Myocyte (in vitro differentiated cells): Measurements from ENCODE around the gene CCNK. TPM values are rescaled to one million over a fixed set of nuclear protein-coding genes. Genes with fewer than 3 reads are reported as not detected.

ENCODE experiments used
- DNase-seq: peaks from one replicate; pipeline ENCODE4 v3.0.0-alpha.2; 2012; ENCODE audit warnings: low read depth
- total RNA-seq: library from RNA; depleted of rRNA; stranded (reverse); fragments of >200 nt; gene quantifications from 2 replicates; pipeline ENCODE4 v1.2.3, GENCODE V29; 2014

CCNK gene
- total RNA-seq, 1 donor from 2014 or later, result 18.6 TPM

GRCh38 chr14:99518441-99519346 is 37.5 kb downstream of the CCNK start:
- peak; percentile 54 for DNase-seq

GRCh38 chr14:99519347-99519881 is 38.2 kb downstream of the CCNK start:
- no peak for DNase-seq

GRCh38 chr14:99519931-99520421 is 38.8 kb downstream of the CCNK start:
- DNase-seq, result no peak

- no peak for DNase-seq
Measured at GRCh38 chr14:99520571-99521081, 39.4 kb downstream of the CCNK start.

GRCh38 chr14:99521176-99522024 is 40.2 kb downstream of the CCNK start:
- no peak for DNase-seq

- no peak for DNase-seq
Measured at GRCh38 chr14:99522025-99522401, 40.8 kb downstream of the CCNK start.

GRCh38 chr14:99522457-99522891 is 41.3 kb downstream of the CCNK start:
- DNase-seq, result no peak

GRCh38 chr14:99522934-99523703 is 41.9 kb downstream of the CCNK start:
- no peak for DNase-seq

- DNase-seq, result no peak
Measured at GRCh38 chr14:99523704-99524055, 42.5 kb downstream of the CCNK start.

GRCh38 chr14:99524091-99524661 is 43.0 kb downstream of the CCNK start:
- DNase-seq, result no peak

- peak; percentile 30 for DNase-seq
Measured at GRCh38 chr14:99524804-99525698, 43.8 kb downstream of the CCNK start.

- DNase-seq, result no peak
Measured at GRCh38 chr14:99525699-99526080, 44.5 kb downstream of the CCNK start.

- no peak for DNase-seq
Measured at GRCh38 chr14:99527026-99527425, 45.8 kb downstream of the CCNK start.

GRCh38 chr14:99527427-99528076 is 46.3 kb downstream of the CCNK start:
- DNase-seq, result no peak

- peak; percentile 73 for DNase-seq
Measured at GRCh38 chr14:99529899-99530298, 48.7 kb downstream of the CCNK start.

GRCh38 chr14:99530407-99531155 is 49.4 kb downstream of the CCNK start:
- no peak for DNase-seq

GRCh38 chr14:99531251-99532096 is 50.3 kb downstream of the CCNK start:
- peak; percentile 46 for DNase-seq
